Naive thymus-derived CD4-positive, alpha-beta T cell (primary cell): ENCODE data around the gene C2CD4A. TPM values are rescaled to one million over a fixed set of nuclear protein-coding genes. Genes with fewer than 3 reads are reported as not detected.
A peak's percentile ranks its signal among the peaks of the same experiment; 100 is the strongest.

Source experiments
- ATAC-seq: fragments of 150-1000 bp; cut with Tn5 transposase; 2 replicates; pipeline ENCODE4 v1.10.0; 2021; ENCODE audit warnings: mild to moderate bottlenecking, moderate library complexity
- CTCF ChIA-PET: fragments of 350-600 bp; sonication (Branson Sonifier 250); formaldehyde crosslinking; loops from one replicate; lab custom pipeline; 2021; ENCODE audit warnings: antibody characterized with exemption; lab: Charles Lee
- POLR2A ChIA-PET: fragments of 350-600 bp; sonication (Branson Sonifier 250); formaldehyde crosslinking; loops from one replicate; lab custom pipeline; 2021; ENCODE audit warnings: antibody characterized with exemption, inconsistent platforms; lab: Charles Lee
- DNase-seq, 9 donors: peaks; one replicate each; pipeline versions ENCODE4 v3.0.0 to v3.0.0-alpha.2; 2020 to 2022; ENCODE audit warnings: mixed read lengths in 1 of 9
- H3K27ac ChIP-seq: one replicate; pipeline ENCODE4 v1.7.0; 2013; ENCODE audit warnings: mild to moderate bottlenecking, low read depth, low read length, moderate library complexity
- H3K27me3 ChIP-seq, 2 donors: one replicate each; pipeline ENCODE4 v1.7.0; 2013; ENCODE audit warnings: low read length in 2 of 2, mild to moderate bottlenecking in 2 of 2, moderate library complexity in 2 of 2; ENCODE audit not compliant: control insufficient read depth in 2 of 2, insufficient read depth in 2 of 2
- H3K36me3 ChIP-seq, 3 experiments: 1 replicate in 2 of 3; 2 replicates in 1 of 3; pipeline ENCODE4 v1.7.0; 2013; ENCODE audit warnings: low read length in 3 of 3, mild to moderate bottlenecking in 3 of 3, moderate library complexity in 1 of 3; ENCODE audit not compliant: insufficient read depth in 3 of 3, control insufficient read depth in 2 of 3
- H3K4me1 ChIP-seq, 2 donors: one replicate each; pipeline ENCODE4 v1.7.0; 2013; ENCODE audit warnings: low read length in 2 of 2, mild to moderate bottlenecking in 2 of 2, moderate library complexity in 1 of 2; ENCODE audit not compliant: control insufficient read depth in 2 of 2, insufficient read depth in 2 of 2
- H3K4me3 ChIP-seq: 2 replicates; pipeline ENCODE4 v1.7.0; 2013; ENCODE audit warnings: mild to moderate bottlenecking, low read length
- H3K9me3 ChIP-seq, 3 experiments: 1 replicate in 2 of 3; 2 replicates in 1 of 3; pipeline ENCODE4 v1.7.0; 2013; ENCODE audit warnings: low read length in 3 of 3; ENCODE audit not compliant: control insufficient read depth in 2 of 3
- H3K27ac Mint-ChIP-seq, 9 donors: one replicate each; pipeline ENCODE4 v1.8.0; 2020 to 2022; ENCODE audit warnings: mixed read lengths in 9 of 9, mild to moderate bottlenecking in 8 of 9, moderate library complexity in 5 of 9, inconsistent platforms in 2 of 9
- H3K27me3 Mint-ChIP-seq, 5 donors: one replicate each; pipeline ENCODE4 v1.8.0; 2021 to 2022; ENCODE audit warnings: mixed read lengths in 5 of 5, mild to moderate bottlenecking in 1 of 5
- H3K36me3 Mint-ChIP-seq, 5 donors: one replicate each; pipeline ENCODE4 v1.8.0; 2020 to 2022; ENCODE audit warnings: mixed read lengths in 5 of 5, mild to moderate bottlenecking in 3 of 5, inconsistent platforms in 1 of 5
- H3K4me1 Mint-ChIP-seq, 7 donors: one replicate each; pipeline ENCODE4 v1.8.0; 2020 to 2022; ENCODE audit warnings: mixed read lengths in 7 of 7, mild to moderate bottlenecking in 3 of 7, inconsistent platforms in 1 of 7
- H3K4me3 Mint-ChIP-seq, 10 donors: one replicate each; pipeline ENCODE4 v1.8.0; 2020 to 2022; ENCODE audit warnings: mild to moderate bottlenecking in 10 of 10, mixed read lengths in 10 of 10, moderate library complexity in 6 of 10, inconsistent platforms in 2 of 10
- H3K9me3 Mint-ChIP-seq, 11 donors: one replicate each; pipeline ENCODE4 v1.8.0; 2020 to 2022; ENCODE audit warnings: mixed read lengths in 11 of 11, mild to moderate bottlenecking in 4 of 11, inconsistent platforms in 1 of 11, moderate library complexity in 1 of 11
- intact Hi-C, 2 donors: fragments of 100-400 bp; cut with micrococcal nuclease; formaldehyde crosslinking; loops; one replicate each; pipeline ENCODE4 v1.15.1; 2023
- polyA plus RNA-seq, 2 donors: library from polyadenylated mRNA; unstranded; fragments of 300-500 nt; fragmentation: Illumina TruSeq; gene quantifications; one replicate each; pipeline ENCODE4 v1.2.3, GENCODE V29; 2021
- total RNA-seq, 6 experiments: library from RNA in 5 of 6; stranded (reverse) in 5 of 6; gene quantifications; 1 replicate in 5 of 6; 2 replicates in 1 of 6; pipeline ENCODE4 v1.2.3 and lab custom pipeline; 2021 to 2026

The C2CD4A gene
- total and polyA plus RNA-seq, 7 experiments from 2014 or later, result not detected

DNA sequence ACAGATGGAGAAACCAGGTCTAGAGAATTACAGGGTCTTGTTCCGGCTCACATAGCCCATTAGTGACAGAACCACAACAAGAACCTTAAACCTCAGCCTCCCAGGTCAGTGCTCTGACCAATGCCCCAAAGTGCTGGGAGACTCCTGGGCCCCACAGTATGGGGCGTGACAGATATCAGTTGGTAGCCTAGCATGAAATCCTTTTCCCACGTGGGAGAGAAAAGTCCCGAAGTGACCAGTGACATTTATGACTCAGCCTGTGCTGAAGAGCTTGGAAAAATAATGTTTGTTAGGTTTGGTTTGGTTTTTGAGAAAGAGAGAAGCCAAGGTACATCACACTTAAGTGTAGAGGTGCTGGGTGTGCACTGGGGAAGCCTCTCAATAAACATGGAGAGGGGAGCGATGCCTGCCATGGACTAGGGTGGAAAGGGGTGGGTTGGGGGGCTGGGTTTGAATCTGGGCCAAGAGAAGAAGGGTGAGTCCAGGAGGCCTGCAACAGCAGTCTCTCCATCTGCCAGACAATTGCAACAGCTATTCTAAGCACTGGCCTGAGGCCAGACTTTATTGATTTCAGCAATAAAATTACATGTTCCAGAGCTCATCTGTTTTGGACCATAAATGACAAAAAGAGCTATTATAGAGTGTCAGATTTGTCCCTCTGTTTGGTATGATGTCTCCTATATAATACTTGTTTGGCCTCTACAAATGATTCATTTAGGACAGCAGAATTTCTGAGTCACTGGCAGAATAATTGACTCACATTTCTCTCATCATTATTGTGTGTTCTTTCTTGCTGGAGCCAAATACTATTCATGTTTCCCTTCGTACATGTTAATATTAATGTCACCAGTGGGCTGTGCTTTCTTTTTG lies 43.4 kb downstream of the C2CD4A start:
- H3K36me3 Mint-ChIP-seq, result no peaks in the 10 kb centered on the region
- H3K36me3 ChIP-seq, result no peaks in the 10 kb centered on the region
- no peak overlapping the region for H3K27ac ChIP-seq
- no peak overlapping the region for H3K27ac Mint-ChIP-seq
- H3K4me3 Mint-ChIP-seq, result no peak overlapping the region
- peaks cover 0 to 15% (median 0%) of the 10 kb centered on the region in 7 donors for H3K4me1 Mint-ChIP-seq
- H3K4me1 ChIP-seq, result no peaks in the 10 kb centered on the region
- H3K9me3 Mint-ChIP-seq, result peaks cover 0 to 3% (median 0%) of the 10 kb centered on the region in 11 donors
- ChIA-PET POLR2A (no interaction called here), CTCF (no interaction called here)
- DNase-seq (no peak), ATAC-seq (no peak)
- no peak overlapping the region for H3K4me3 ChIP-seq
- intact Hi-C loops, result no loop called here
- H3K27me3 Mint-ChIP-seq, result peaks cover 0 to 18% (median 12%) of the 10 kb centered on the region in 5 donors
- no peaks in the 10 kb centered on the region for H3K9me3 ChIP-seq
- H3K27me3 ChIP-seq, result no peaks in the 10 kb centered on the region

DNA sequence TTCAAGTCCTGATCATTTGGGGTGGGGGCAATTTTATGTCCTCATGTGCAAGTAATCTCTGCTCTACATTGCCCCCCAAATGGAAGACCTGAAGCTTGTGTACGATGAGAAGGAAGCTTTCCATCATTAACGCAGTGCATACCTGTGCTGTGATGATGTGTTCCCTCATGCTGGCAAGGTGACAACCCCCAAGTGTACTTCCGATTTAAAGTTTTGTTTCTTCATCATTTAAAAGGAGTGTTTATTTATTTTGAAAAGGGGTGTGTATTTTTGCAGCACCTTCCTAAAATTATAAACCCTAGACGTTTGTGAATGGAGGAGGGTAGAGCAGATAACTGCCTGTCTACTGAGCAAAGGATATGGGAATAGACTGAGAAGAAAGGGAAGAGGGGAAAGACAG lies 45.3 kb downstream of the C2CD4A start:
- intact Hi-C loops, result no loop called here
- ATAC-seq (no peak), DNase-seq (no peak)

DNA sequence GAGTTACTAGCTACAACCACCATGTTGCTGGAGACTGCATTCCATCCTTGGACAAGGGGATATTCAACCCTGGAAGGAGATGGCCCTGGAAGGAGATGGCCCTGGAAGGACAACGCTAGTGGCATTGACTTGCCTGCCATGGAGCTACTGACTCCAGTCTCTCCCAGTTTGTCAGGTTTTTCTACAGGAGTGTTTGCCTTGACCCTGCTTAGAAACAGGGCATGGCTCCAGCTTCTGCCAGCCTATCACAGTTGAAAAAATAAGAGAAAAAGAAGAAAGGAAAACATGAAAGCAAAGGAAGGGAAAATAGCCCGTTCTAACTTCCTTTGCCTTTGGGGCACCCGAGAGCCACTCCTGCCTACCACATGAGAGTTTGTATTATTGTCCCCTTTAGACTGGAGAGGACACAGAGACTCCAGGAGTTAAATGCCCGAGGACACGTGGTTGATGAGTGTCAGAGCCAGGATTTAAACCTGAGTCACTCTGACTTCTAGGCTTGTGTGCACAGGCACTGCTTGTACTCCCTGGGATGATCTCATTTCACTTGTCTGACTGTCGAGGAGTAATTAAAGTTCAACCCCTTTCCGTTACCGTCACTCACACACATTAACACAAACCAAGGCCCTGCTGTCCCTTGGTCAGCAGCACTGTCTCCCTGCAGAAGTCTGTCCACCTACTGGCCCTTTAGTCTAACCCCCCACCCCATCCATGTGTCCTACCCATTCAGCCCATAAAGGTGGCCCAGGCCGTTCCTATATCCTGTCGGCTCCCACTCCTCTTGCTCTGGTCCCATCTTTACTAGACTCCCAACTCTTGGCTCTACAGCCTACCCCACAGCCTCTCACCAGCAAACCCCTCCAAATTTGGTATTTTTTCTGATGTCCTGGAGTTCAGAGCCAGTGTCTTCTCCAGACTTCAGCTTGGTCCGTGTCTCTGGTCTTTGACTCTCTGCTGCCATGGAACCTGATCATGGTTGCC lies 46.1 kb downstream of the C2CD4A start:
- no peak overlapping the region for H3K27ac ChIP-seq
- H3K27me3 ChIP-seq, result no peaks in the 10 kb centered on the region
- Mint-ChIP-seq H3K9me3 (no peaks in the 10 kb centered on the region), H3K4me1 (peaks cover 0 to 15% (median 0%) of the 10 kb centered on the region in 7 donors), H3K4me3 (no peak overlapping the region), H3K27ac (no peak overlapping the region), H3K27me3 (peaks cover 0 to 13% (median 8%) of the 10 kb centered on the region in 5 donors), H3K36me3 (no peaks in the 10 kb centered on the region)
- intact Hi-C loops, result no loop called here
- no peak overlapping the region for H3K4me3 ChIP-seq
- ChIA-PET POLR2A (no interaction called here), CTCF (no interaction called here)
- H3K4me1 ChIP-seq, result no peaks in the 10 kb centered on the region
- ATAC-seq, result no peak
- DNase-seq, result no peak
- H3K9me3 ChIP-seq, result no peaks in the 10 kb centered on the region
- no peaks in the 10 kb centered on the region for H3K36me3 ChIP-seq

More for the DNA sequence above, 45.3 kb downstream of the C2CD4A start:
- H3K9me3 ChIP-seq, result no peaks in the 10 kb centered on the region
- no peaks in the 10 kb centered on the region for H3K36me3 ChIP-seq
- POLR2A ChIA-PET, result no interaction called here
- H3K4me3 Mint-ChIP-seq, result no peak overlapping the region
- H3K27me3 Mint-ChIP-seq, result peaks cover 0 to 13% (median 8%) of the 10 kb centered on the region in 5 donors
- no peaks in the 10 kb centered on the region for H3K4me1 ChIP-seq
- H3K4me3 ChIP-seq, result no peak overlapping the region
- no peak overlapping the region for H3K27ac ChIP-seq
- CTCF ChIA-PET, result no interaction called here
- H3K36me3 Mint-ChIP-seq, result no peaks in the 10 kb centered on the region
- no peaks in the 10 kb centered on the region for H3K9me3 Mint-ChIP-seq
- H3K27ac Mint-ChIP-seq, result no peak overlapping the region
- no peaks in the 10 kb centered on the region for H3K27me3 ChIP-seq
- peaks cover 0 to 15% (median 0%) of the 10 kb centered on the region in 7 donors for H3K4me1 Mint-ChIP-seq

DNA sequence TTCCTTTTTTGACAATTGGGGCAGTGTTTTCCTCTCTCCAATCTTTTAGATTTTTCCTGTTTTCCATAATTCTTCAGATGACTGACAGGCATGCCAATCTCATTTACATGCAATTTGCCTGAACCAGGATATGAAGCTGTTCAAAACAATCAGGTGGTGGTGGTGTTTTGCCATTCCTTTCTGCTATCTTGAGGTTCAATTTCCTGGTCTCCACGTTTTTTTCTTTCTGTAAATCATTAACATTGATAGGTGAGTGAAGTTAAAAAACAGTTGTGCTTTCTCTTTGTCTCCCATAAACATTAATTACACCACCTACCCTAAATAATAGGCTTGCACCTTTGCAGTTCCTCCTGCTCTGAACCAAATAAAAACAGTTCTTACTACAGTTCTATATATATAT lies 49.1 kb downstream of the C2CD4A start:
- H3K27me3 ChIP-seq, result no peaks in the 10 kb centered on the region
- no peaks in the 10 kb centered on the region for H3K9me3 Mint-ChIP-seq
- peaks cover 0 to 6% of the 10 kb centered on the region in 2 donors for H3K4me1 ChIP-seq
- ChIA-PET CTCF (no interaction called here), POLR2A (no interaction called here)
- H3K27ac Mint-ChIP-seq, result no peak overlapping the region
- no peaks in the 10 kb centered on the region for H3K9me3 ChIP-seq
- H3K4me1 Mint-ChIP-seq, result peaks cover 3 to 23% (median 9%) of the 10 kb centered on the region in 7 donors
- DNase-seq (no peak), ATAC-seq (no peak)
- H3K27me3 Mint-ChIP-seq, result peaks cover 0 to 13% (median 12%) of the 10 kb centered on the region in 5 donors
- H3K27ac ChIP-seq, result no peak overlapping the region
- H3K4me3 ChIP-seq, result no peak overlapping the region
- intact Hi-C loops, result no loop called here
- H3K36me3 Mint-ChIP-seq, result no peaks in the 10 kb centered on the region
- H3K36me3 ChIP-seq, result no peaks in the 10 kb centered on the region
- no peak overlapping the region for H3K4me3 Mint-ChIP-seq

DNA sequence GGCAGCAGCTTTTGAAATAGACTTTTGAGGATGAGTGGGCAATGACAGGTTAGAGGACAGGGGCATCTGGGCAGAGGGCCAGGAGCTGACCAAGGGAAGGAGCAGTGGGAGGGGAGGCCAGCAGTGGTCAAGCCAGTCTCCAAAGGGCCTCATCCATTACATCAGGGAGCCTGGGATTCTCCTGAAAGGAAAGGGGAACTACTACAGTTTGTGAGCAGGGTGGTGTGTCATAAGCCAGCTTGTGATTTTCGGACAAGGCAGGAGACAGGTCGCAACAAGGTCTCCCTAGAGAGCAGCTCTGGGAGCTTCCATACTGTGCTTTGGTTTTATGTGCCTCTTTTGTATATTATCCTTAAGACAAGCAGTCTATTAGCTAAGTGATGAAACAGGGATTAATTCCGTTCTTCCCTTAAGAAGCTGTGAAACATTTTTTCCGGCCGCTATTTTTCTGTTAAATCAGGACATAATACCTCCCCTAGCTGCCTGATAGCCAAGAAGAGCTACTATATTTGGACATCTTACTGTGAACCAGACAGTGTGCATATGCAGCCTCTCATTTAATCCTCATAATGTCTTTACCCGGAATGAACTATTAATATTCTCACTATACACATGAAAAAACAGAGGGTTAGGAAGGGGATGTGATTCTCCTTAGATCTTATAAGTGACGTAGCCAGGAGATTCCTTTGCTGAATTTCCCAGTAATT lies 51.9 kb downstream of the C2CD4A start:
- no peak for DNase-seq
- Histone ChIP-seq H3K4me3 (no peak overlapping the region), H3K4me1 (peaks cover 0 to 10% of the 10 kb centered on the region in 2 donors), H3K9me3 (no peaks in the 10 kb centered on the region), H3K36me3 (no peaks in the 10 kb centered on the region), H3K27ac (no peak overlapping the region), H3K27me3 (no peaks in the 10 kb centered on the region)
- ChIA-PET CTCF (interaction anchor here (0.6 to 1.0 kb wide), 2 partner anchors 12 to 23 kb away, joined by 3 to 5 read pairs; no protein-coding TSS in a partner anchor), POLR2A (no interaction called here)
- intact Hi-C loops, result no loop called here
- Mint-ChIP-seq H3K27me3 (peaks cover 0 to 11% (median 0%) of the 10 kb centered on the region in 5 donors), H3K4me1 (peaks cover 0 to 31% (median 15%) of the 10 kb centered on the region in 7 donors), H3K27ac (no peak overlapping the region), H3K9me3 (peaks cover 0 to 3% (median 0%) of the 10 kb centered on the region in 11 donors), H3K4me3 (peak overlapping the region in 3 of 10 donors; percentile 44 to 69 (median 53)), H3K36me3 (no peaks in the 10 kb centered on the region)
- ATAC-seq, result no peak
